HG02759 (cell line): Measurements from ENCODE around the gene SWT1.
"Not testable (repeated sequence)": the region's sequence is repeated elsewhere in the genome, so short reads cannot be mapped to it uniquely, and the experiment has no call there.

ENCODE experiments used
- ATAC-seq: cut with Tn5 transposase; IDR thresholded peaks from one replicate; pipeline ENCODE4 v1.9.1; 2021; ENCODE audit warnings: mild to moderate bottlenecking, moderate library complexity; ENCODE audit not compliant: unreplicated experiment

Gene SWT1

GRCh38 chr1:185162491-185162890 lies 5.5 kb downstream of the SWT1 start:
- no peak for ATAC-seq

GRCh38 chr1:185166106-185166505 lies 9.1 kb downstream of the SWT1 start:
- ATAC-seq, result no peak

GRCh38 chr1:185170291-185170848 lies 13.4 kb downstream of the SWT1 start:
- peak; percentile 96 for ATAC-seq

- no peak for ATAC-seq
Observed at GRCh38 chr1:185193756-185194155, 36.8 kb downstream of the SWT1 start.

GRCh38 chr1:185198712-185199111 lies 41.7 kb downstream of the SWT1 start:
- not testable (repeated sequence) for ATAC-seq

GRCh38 chr1:185200889-185201288 lies 43.9 kb downstream of the SWT1 start:
- no peak for ATAC-seq

GRCh38 chr1:185207170-185207569 lies 50.2 kb downstream of the SWT1 start:
- ATAC-seq, result no peak

- ATAC-seq, result no peak
Observed at GRCh38 chr1:185207980-185208602, 51.1 kb downstream of the SWT1 start.

GRCh38 chr1:185208626-185209180 lies 51.7 kb downstream of the SWT1 start:
- ATAC-seq, result no peak

- ATAC-seq, result not testable (repeated sequence)
Observed at GRCh38 chr1:185209357-185209756, 52.4 kb downstream of the SWT1 start.

GRCh38 chr1:185213091-185213490 lies 56.1 kb downstream of the SWT1 start:
- ATAC-seq, result no peak

GRCh38 chr1:185215911-185216310 lies 58.9 kb downstream of the SWT1 start:
- ATAC-seq, result no peak

- no peak for ATAC-seq
Observed at GRCh38 chr1:185224132-185224531, 67.2 kb downstream of the SWT1 start.

- ATAC-seq, result no peak
Observed at GRCh38 chr1:185227161-185227560, 70.2 kb downstream of the SWT1 start.

- ATAC-seq, result no peak
Observed at GRCh38 chr1:185228979-185229378, 72.0 kb downstream of the SWT1 start.

GRCh38 chr1:185229981-185230380 lies 73.0 kb downstream of the SWT1 start:
- ATAC-seq, result no peak

- ATAC-seq, result no peak
Observed at GRCh38 chr1:185232874-185233273, 75.9 kb downstream of the SWT1 start.

GRCh38 chr1:185234183-185234582 lies 77.2 kb downstream of the SWT1 start:
- not testable (repeated sequence) for ATAC-seq

- not testable (repeated sequence) for ATAC-seq
Observed at GRCh38 chr1:185237176-185237575, 80.2 kb downstream of the SWT1 start.

GRCh38 chr1:185237661-185238060 lies 80.7 kb downstream of the SWT1 start:
- no peak for ATAC-seq

GRCh38 chr1:185238447-185238846 lies 81.5 kb downstream of the SWT1 start:
- no peak for ATAC-seq

- ATAC-seq, result no peak
Observed at GRCh38 chr1:185239861-185240260, 82.9 kb downstream of the SWT1 start.

GRCh38 chr1:185241127-185241526 lies 84.2 kb downstream of the SWT1 start:
- no peak for ATAC-seq
